ENCODE data around the gene SHISAL1. TPM values are rescaled to one million over a fixed set of nuclear protein-coding genes. Genes with fewer than 3 reads are reported as not detected.

SHISAL1 gene
- total RNA-seq, 1 donor from 2014 or later = 7.5 TPM

GRCh38 chr22:44276706-44277356 lies 35.9 kb downstream of the SHISAL1 start:
- Mint-ChIP-seq H3K36me3 (ENCODE audit: low read depth) (peaks cover 9% of the 10 kb centered on the region), H3K27ac (ENCODE audit: unreplicated experiment) (no peak overlapping the region), H3K27me3 (ENCODE audit: low read depth) (peaks cover 12% of the 10 kb centered on the region), H3K9me3 (ENCODE audit: low read depth) (no peaks in the 10 kb centered on the region), H3K4me1 (ENCODE audit: low read depth) (peaks cover 21% of the 10 kb centered on the region), H3K4me3 (ENCODE audit: unreplicated experiment) (no peak overlapping the region)
- no peak for TF ChIP-seq CTCF (IDR thresholded peaks at IDR 0.05)
- peak; percentile 62 for DNase-seq (ENCODE audit: low spot score)

- Mint-ChIP-seq H3K27ac (ENCODE audit: unreplicated experiment) (no peak overlapping the region), H3K4me3 (ENCODE audit: unreplicated experiment) (peak overlapping the region; percentile 19), H3K27me3 (ENCODE audit: low read depth) (peaks cover 12% of the 10 kb centered on the region), H3K36me3 (ENCODE audit: low read depth) (peaks cover 9% of the 10 kb centered on the region), H3K4me1 (ENCODE audit: low read depth) (peaks cover 21% of the 10 kb centered on the region), H3K9me3 (ENCODE audit: low read depth) (no peaks in the 10 kb centered on the region)
- no peak for TF ChIP-seq CTCF (IDR thresholded peaks at IDR 0.05)
- DNase-seq (ENCODE audit: low spot score) = peak; percentile 48
Measured at GRCh38 chr22:44276041-44276440, 36.7 kb downstream of the SHISAL1 start.

- DNase-seq (ENCODE audit: low spot score) = peak; percentile 27
- H3K4me3 Mint-ChIP-seq (ENCODE audit: unreplicated experiment) = no peak overlapping the region
- H3K9me3 Mint-ChIP-seq (ENCODE audit: low read depth) = no peaks in the 10 kb centered on the region
Measured at GRCh38 chr22:44275631-44275995, 37.1 kb downstream of the SHISAL1 start.

GRCh38 chr22:44274918-44275630 lies 37.7 kb downstream of the SHISAL1 start:
- H3K4me1 Mint-ChIP-seq (ENCODE audit: low read depth) = peaks cover 20% of the 10 kb centered on the region
- H3K4me3 Mint-ChIP-seq (ENCODE audit: unreplicated experiment) = no peak overlapping the region
- H3K9me3 Mint-ChIP-seq (ENCODE audit: low read depth) = no peaks in the 10 kb centered on the region
- no peak for TF ChIP-seq CTCF (IDR thresholded peaks at IDR 0.05)
- peaks cover 18% of the 10 kb centered on the region for H3K27me3 Mint-ChIP-seq (ENCODE audit: low read depth)
- DNase-seq (ENCODE audit: low spot score) = peak; percentile 55
- H3K27ac Mint-ChIP-seq (ENCODE audit: unreplicated experiment) = no peak overlapping the region
- peaks cover 9% of the 10 kb centered on the region for H3K36me3 Mint-ChIP-seq (ENCODE audit: low read depth)

More at GRCh38 chr22:44275631-44275995, 37.1 kb downstream of the SHISAL1 start:
- H3K4me1 Mint-ChIP-seq (ENCODE audit: low read depth) = peaks cover 21% of the 10 kb centered on the region
- H3K36me3 Mint-ChIP-seq (ENCODE audit: low read depth) = peaks cover 9% of the 10 kb centered on the region
- H3K27me3 Mint-ChIP-seq (ENCODE audit: low read depth) = peaks cover 14% of the 10 kb centered on the region
- no peak for TF ChIP-seq CTCF (IDR thresholded peaks at IDR 0.05)
- H3K27ac Mint-ChIP-seq (ENCODE audit: unreplicated experiment) = no peak overlapping the region

GRCh38 chr22:44273175-44273574 lies 39.6 kb downstream of the SHISAL1 start:
- Mint-ChIP-seq H3K4me1 (ENCODE audit: low read depth) (peaks cover 3% of the 10 kb centered on the region), H3K36me3 (ENCODE audit: low read depth) (peaks cover 7% of the 10 kb centered on the region), H3K9me3 (ENCODE audit: low read depth) (no peaks in the 10 kb centered on the region)

More at GRCh38 chr22:44273175-44273574, 39.6 kb downstream of the SHISAL1 start:
- Mint-ChIP-seq H3K27me3 (ENCODE audit: low read depth) (peaks cover 16% of the 10 kb centered on the region), H3K4me3 (ENCODE audit: unreplicated experiment) (no peak overlapping the region), H3K27ac (ENCODE audit: unreplicated experiment) (no peak overlapping the region)
- no peak for DNase-seq (ENCODE audit: low spot score)
- no peak for TF ChIP-seq CTCF (IDR thresholded peaks at IDR 0.05)
